ENCODE data around the gene PNMA8B. TPM values are rescaled to one million over a fixed set of nuclear protein-coding genes. Genes with fewer than 3 reads are reported as not detected.

PNMA8B gene
- total RNA-seq, 1 experiment from 2014 or later, result 1.5 TPM

- peaks cover 3 to 4% of the 10 kb centered on the region in 2 experiments; a peak in 3 of 4 replicates for H3K4me1 Mint-ChIP-seq
- peaks cover 4 to 6% of the 10 kb centered on the region in 2 experiments; a peak in 3 of 5 replicates for H3K9me3 Mint-ChIP-seq
- no peak overlapping the region for H3K14ac ChIP-seq (ENCODE audit: insufficient read depth, low read length)
- H3K27ac Mint-ChIP-seq, result no peak overlapping the region
- H3K36me3 Mint-ChIP-seq (ENCODE audit: insufficient read depth in 1 of 3, low read depth in 3 of 3), result no peaks in the 10 kb centered on the region; a peak in 1 of 7 replicates
- H2BK5ac ChIP-seq (ENCODE audit: insufficient read length, low read length), result no peak overlapping the region
- no peak overlapping the region for H2AFZ ChIP-seq (ENCODE audit: low read length)
- H3K18ac ChIP-seq (ENCODE audit: insufficient read length, low read depth, low read length), result no peak overlapping the region
- no CpG with 5 or more reads among the region's 3 CpGs for WGBS (ENCODE audit: extremely low coverage, insufficient read length, low lambda C conversion rate)
- no peak overlapping the region for H2BK15ac ChIP-seq (ENCODE audit: low read depth, low read length)
- H4K20me1 ChIP-seq (ENCODE audit: control insufficient read depth, insufficient read depth, insufficient read length), result no peaks in the 10 kb centered on the region
- H3K79me2 ChIP-seq (ENCODE audit: insufficient read depth, low read length), result no peaks in the 10 kb centered on the region
- H4K5ac ChIP-seq (ENCODE audit: insufficient read length, low read depth, low read length), result no peak overlapping the region
- no peak overlapping the region for H3K27ac ChIP-seq (ENCODE audit: insufficient read length, low read depth, low read length)
- no peaks in the 10 kb centered on the region for H3K23me2 ChIP-seq (ENCODE audit: insufficient read length, low read depth, low read length, poor library complexity, severe bottlenecking)
- no peak overlapping the region for H3K56ac ChIP-seq (ENCODE audit: insufficient read length, low read depth, low read length)
- no peak for TF ChIP-seq CTCF (conservative IDR thresholded peaks at IDR 0.05)
- H3K4me3 Mint-ChIP-seq, result no peak overlapping the region
- H3K9ac ChIP-seq (ENCODE audit: extremely low read depth, insufficient read length, low read length), result no peak overlapping the region
- no peak for DNase-seq
- no peak overlapping the region for H4K91ac ChIP-seq (ENCODE audit: insufficient read length, low read depth, low read length)
- no peak overlapping the region for H2BK12ac ChIP-seq (ENCODE audit: insufficient read length, low read depth, low read length)
- no peak overlapping the region for H3T11ph ChIP-seq (ENCODE audit: low read length)
- no peak overlapping the region for H3K4me2 ChIP-seq (ENCODE audit: insufficient read depth, insufficient read length, low read length)
- H3K4ac ChIP-seq (ENCODE audit: low read depth, low read length), result no peak overlapping the region
- peaks cover 2% of the 10 kb centered on the region for H3K27me3 Mint-ChIP-seq (ENCODE audit: low read depth)
- H3K9me3 ChIP-seq (ENCODE audit: control insufficient read depth, low read depth, low read length), result no peaks in the 10 kb centered on the region
- no peak overlapping the region for H3K23ac ChIP-seq (ENCODE audit: insufficient read length, low read depth, low read length)
- no peak overlapping the region for H2AK5ac ChIP-seq (ENCODE audit: insufficient read length, low read length)
- H4K8ac ChIP-seq (replicated peaks; ENCODE audit: insufficient read length, low read depth, low read length), result no peak overlapping the region
- H2BK120ac ChIP-seq (ENCODE audit: low read depth, low read length, poor library complexity, severe bottlenecking), result no peak overlapping the region
- no peak overlapping the region for H2BK20ac ChIP-seq (ENCODE audit: low read depth, low read length, poor library complexity, severe bottlenecking)
- H3K4me1 ChIP-seq (ENCODE audit: insufficient read depth, low read length), result no peaks in the 10 kb centered on the region
- H3K27me3 ChIP-seq (ENCODE audit: insufficient read depth, low read length), result no peaks in the 10 kb centered on the region
- H3K79me1 ChIP-seq (ENCODE audit: insufficient read depth, low read depth, low read length, poor library complexity, severe bottlenecking), result no peaks in the 10 kb centered on the region
These were observed 19.6 kb upstream of the PNMA8B start for GRCh38 chr19:46515290-46515609.
